Heart left ventricle (tissue), 13 donors: ENCODE measurements around the gene SLC9A8.

Source experiments
- POLR2A ChIP-seq, 2 donors: fragments of 450-650 bp; IDR thresholded peaks; one replicate each; pipeline ENCODE4 v1.6.1; 2017; ENCODE audit warnings: antibody characterized with exemption in 2 of 2, mild to moderate bottlenecking in 2 of 2, moderate library complexity in 2 of 2
- TF ChIP-seq, protein P1 (sequence below), 12 donors: fragments of 200-600 bp; sonication (generic) in 4 of 12; IDR thresholded peaks; one replicate each; pipeline versions ENCODE4 v1.5.0 to v1.8.0; 2018 to 2022; ENCODE audit warnings: antibody characterized with exemption in 12 of 12, mild to moderate bottlenecking in 5 of 12
- donor health status: ischemic (EF 13 %, LVEDD 7.1; RV severe dilation, severe dysfunction).
- donor health status: DM: no; HTN: yes; CAD: no.
- donor health status: DM: no; HTN: no; CAD: no.
- donor health status: ischemic (EF 25% LVEDD 6.9; RV normal size, moderate dysfunction).
- donor health status: ischemic (EF 25% LVEDD 5.7; RV mildly dilated, moderate dysfunction).
- donor health status: ischemic (EF 35%, LVEDD 5.7; RV mildly dilated, moderate dysfunction).
- donor health status: nonischemic (EF 11% LVEDD 7.7; RV severe dilation, severe dysfunction).
- donor health status: DM: yes; HTN: yes; CAD: no.
- donor health status: PGD.
- donor health status: ischemic (EF 29% LVEDD 5.4; RV normal size, mild dysfunction).
- donor health status: nonischemic (EF 23%, LVEDD 6.1; RV moderate dilation, normal function).

DNA sequence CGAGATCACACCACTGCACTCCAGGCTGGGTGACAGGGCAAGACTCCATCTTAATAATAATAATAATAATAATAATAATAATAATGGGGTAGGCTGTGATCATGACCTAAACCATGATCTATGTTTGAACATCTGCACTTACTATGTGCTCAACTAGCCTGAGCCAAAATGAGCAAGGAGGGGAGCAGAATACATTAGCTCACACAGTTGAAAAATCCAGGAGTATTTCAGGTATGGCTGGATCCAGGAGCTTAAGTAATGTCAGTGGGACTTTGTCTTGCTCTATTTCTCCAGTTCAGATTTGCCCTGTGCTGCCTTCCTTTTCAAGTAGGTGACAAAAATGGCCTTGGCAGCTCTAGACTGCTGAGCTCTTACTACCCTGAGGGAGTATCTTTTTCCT lies 32.7 kb upstream of the SLC9A8 start:
- TF ChIP-seq, protein P1, sequence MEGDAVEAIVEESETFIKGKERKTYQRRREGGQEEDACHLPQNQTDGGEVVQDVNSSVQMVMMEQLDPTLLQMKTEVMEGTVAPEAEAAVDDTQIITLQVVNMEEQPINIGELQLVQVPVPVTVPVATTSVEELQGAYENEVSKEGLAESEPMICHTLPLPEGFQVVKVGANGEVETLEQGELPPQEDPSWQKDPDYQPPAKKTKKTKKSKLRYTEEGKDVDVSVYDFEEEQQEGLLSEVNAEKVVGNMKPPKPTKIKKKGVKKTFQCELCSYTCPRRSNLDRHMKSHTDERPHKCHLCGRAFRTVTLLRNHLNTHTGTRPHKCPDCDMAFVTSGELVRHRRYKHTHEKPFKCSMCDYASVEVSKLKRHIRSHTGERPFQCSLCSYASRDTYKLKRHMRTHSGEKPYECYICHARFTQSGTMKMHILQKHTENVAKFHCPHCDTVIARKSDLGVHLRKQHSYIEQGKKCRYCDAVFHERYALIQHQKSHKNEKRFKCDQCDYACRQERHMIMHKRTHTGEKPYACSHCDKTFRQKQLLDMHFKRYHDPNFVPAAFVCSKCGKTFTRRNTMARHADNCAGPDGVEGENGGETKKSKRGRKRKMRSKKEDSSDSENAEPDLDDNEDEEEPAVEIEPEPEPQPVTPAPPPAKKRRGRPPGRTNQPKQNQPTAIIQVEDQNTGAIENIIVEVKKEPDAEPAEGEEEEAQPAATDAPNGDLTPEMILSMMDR (IDR thresholded peaks at IDR 0.05) = no peak
- TF ChIP-seq POLR2A (IDR thresholded peaks at IDR 0.05) = no peak
